OCI-LY1 (cell line): Measurements from ENCODE around the gene KIZ.

Experiments used
- H2AFZ ChIP-seq: fragments of 200-600 bp; sonication (generic), shearing (Covaris generic); 2 replicates; pipeline ENCODE4 v1.6.0; 2014; ENCODE audit warnings: antibody characterized with exemption, mild to moderate bottlenecking, low read length
- H3F3A ChIP-seq: fragments of 200-600 bp; sonication (generic), shearing (Covaris generic); 2 replicates; pipeline ENCODE4 v1.6.0; 2014; ENCODE audit warnings: mild to moderate bottlenecking, antibody characterized with exemption, low read length, moderate library complexity; ENCODE audit not compliant: insufficient read depth
- H3K27ac ChIP-seq: fragments of 200-600 bp; sonication (generic); 2 replicates; pipeline ENCODE4 v1.5.1; 2014; ENCODE audit warnings: low read length, mixed run types, mild to moderate bottlenecking, low read depth; ENCODE audit not compliant: poor library complexity, severe bottlenecking
- H3K27me3 ChIP-seq: fragments of 200-600 bp; sonication (generic); 2 replicates; pipeline ENCODE4 v1.6.0; 2014; ENCODE audit warnings: antibody characterized with exemption, mild to moderate bottlenecking, low read length, moderate library complexity; ENCODE audit not compliant: insufficient read depth
- H3K36me3 ChIP-seq: fragments of 200-600 bp; sonication (generic); 2 replicates; pipeline ENCODE4 v1.6.1; 2014; ENCODE audit warnings: mild to moderate bottlenecking, antibody characterized with exemption, low read length, moderate library complexity, mixed read lengths; ENCODE audit not compliant: insufficient read depth
- H3K4me1 ChIP-seq: fragments of 200-600 bp; sonication (generic); 2 replicates; pipeline ENCODE4 v1.5.1; 2014; ENCODE audit warnings: mild to moderate bottlenecking, low read length, moderate library complexity; ENCODE audit not compliant: insufficient read depth, severe bottlenecking
- H3K4me2 ChIP-seq: fragments of 200-600 bp; sonication (generic), shearing (Covaris generic); 2 replicates; pipeline ENCODE4 v1.6.1; 2014; ENCODE audit warnings: low read length
- H3K4me3 ChIP-seq: fragments of 200-600 bp; sonication (generic); 2 replicates; pipeline ENCODE4 v1.5.1; 2014; ENCODE audit warnings: low read length, low read depth, mild to moderate bottlenecking, mixed read lengths; ENCODE audit not compliant: poor library complexity, severe bottlenecking
- H3K79me2 ChIP-seq: fragments of 200-600 bp; shearing (Covaris generic); 2 replicates; pipeline ENCODE4 v1.6.1; 2016; ENCODE audit warnings: mixed run types, low read length, mixed read lengths; ENCODE audit not compliant: insufficient read depth
- H3K9ac ChIP-seq: fragments of 200-600 bp; sonication (generic), shearing (Covaris generic); 2 replicates; pipeline ENCODE4 v1.6.1; 2014; ENCODE audit warnings: mild to moderate bottlenecking, low read length, mixed read lengths
- H3K9me2 ChIP-seq: fragments of 200-600 bp; sonication (generic), shearing (Covaris generic); 2 replicates; pipeline ENCODE4 v1.6.1; 2014; ENCODE audit warnings: low read depth, mild to moderate bottlenecking, low read length, mixed read lengths
- H3K9me3 ChIP-seq: fragments of 200-600 bp; shearing (Covaris generic); 2 replicates; pipeline ENCODE4 v1.6.1; 2014; ENCODE audit warnings: low read length, mixed read lengths
- H4K20me1 ChIP-seq: fragments of 200-600 bp; sonication (generic), shearing (Covaris generic); 2 replicates; pipeline ENCODE4 v1.6.0; 2016; ENCODE audit warnings: mild to moderate bottlenecking, low read length; ENCODE audit not compliant: insufficient read depth
- EZH2 ChIP-seq: fragments of 200-600 bp; sonication (generic), shearing (Covaris generic); IDR thresholded peaks from 2 replicates; pipeline ENCODE4 v1.8.0; 2017; ENCODE audit warnings: borderline replicate concordance, mixed run types, mild to moderate bottlenecking, antibody characterized with exemption, low read length, moderate library complexity, mixed read lengths
- TF ChIP-seq, protein P1 (sequence below): fragments of 200-600 bp; sonication (generic), shearing (Covaris generic); IDR thresholded peaks from 2 replicates; pipeline ENCODE4 v1.5.1; 2017; ENCODE audit warnings: mild to moderate bottlenecking, antibody characterized with exemption, low read length, moderate library complexity, mixed read lengths

Gene KIZ

DNA sequence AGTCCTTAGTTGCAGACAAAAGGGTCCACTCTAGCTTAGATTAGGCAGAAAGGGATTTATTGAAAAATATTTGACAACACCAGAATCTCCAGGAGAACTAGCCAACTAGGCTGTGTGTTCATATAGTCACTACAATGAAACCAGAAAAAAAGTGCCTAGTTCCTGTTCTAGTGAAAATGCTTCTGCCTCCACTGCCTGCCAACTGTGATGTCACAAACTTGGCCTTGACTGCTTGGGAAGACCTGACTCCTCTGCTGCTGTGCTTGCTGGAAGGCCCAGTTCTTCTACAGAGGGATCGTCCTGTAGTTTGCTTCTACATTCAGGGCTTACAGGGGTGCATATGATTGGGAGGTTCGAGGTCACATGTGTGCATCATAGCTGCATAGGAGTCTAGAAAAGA is 136.9 kb downstream of the KIZ start:
- Histone ChIP-seq H3K9ac (no peak overlapping the region), H3K27me3 (peaks cover 8% of the 10 kb centered on the region; the same call in 1 of the 2 replicates), H3K9me2 (no peaks in the 10 kb centered on the region), H3K9me3 (no peaks in the 10 kb centered on the region), H3K4me3 (no peak overlapping the region), H3K4me1 (no peaks in the 10 kb centered on the region), H3K79me2 (no peaks in the 10 kb centered on the region), H3K27ac (no peak overlapping the region), H2AFZ (no peak overlapping the region), H3F3A (no peaks in the 10 kb centered on the region), H3K36me3 (no peaks in the 10 kb centered on the region), H3K4me2 (no peak overlapping the region), H4K20me1 (no peaks in the 10 kb centered on the region)
- TF ChIP-seq EZH2 = no peak
- TF ChIP-seq, protein P1, sequence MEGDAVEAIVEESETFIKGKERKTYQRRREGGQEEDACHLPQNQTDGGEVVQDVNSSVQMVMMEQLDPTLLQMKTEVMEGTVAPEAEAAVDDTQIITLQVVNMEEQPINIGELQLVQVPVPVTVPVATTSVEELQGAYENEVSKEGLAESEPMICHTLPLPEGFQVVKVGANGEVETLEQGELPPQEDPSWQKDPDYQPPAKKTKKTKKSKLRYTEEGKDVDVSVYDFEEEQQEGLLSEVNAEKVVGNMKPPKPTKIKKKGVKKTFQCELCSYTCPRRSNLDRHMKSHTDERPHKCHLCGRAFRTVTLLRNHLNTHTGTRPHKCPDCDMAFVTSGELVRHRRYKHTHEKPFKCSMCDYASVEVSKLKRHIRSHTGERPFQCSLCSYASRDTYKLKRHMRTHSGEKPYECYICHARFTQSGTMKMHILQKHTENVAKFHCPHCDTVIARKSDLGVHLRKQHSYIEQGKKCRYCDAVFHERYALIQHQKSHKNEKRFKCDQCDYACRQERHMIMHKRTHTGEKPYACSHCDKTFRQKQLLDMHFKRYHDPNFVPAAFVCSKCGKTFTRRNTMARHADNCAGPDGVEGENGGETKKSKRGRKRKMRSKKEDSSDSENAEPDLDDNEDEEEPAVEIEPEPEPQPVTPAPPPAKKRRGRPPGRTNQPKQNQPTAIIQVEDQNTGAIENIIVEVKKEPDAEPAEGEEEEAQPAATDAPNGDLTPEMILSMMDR = no peak

DNA sequence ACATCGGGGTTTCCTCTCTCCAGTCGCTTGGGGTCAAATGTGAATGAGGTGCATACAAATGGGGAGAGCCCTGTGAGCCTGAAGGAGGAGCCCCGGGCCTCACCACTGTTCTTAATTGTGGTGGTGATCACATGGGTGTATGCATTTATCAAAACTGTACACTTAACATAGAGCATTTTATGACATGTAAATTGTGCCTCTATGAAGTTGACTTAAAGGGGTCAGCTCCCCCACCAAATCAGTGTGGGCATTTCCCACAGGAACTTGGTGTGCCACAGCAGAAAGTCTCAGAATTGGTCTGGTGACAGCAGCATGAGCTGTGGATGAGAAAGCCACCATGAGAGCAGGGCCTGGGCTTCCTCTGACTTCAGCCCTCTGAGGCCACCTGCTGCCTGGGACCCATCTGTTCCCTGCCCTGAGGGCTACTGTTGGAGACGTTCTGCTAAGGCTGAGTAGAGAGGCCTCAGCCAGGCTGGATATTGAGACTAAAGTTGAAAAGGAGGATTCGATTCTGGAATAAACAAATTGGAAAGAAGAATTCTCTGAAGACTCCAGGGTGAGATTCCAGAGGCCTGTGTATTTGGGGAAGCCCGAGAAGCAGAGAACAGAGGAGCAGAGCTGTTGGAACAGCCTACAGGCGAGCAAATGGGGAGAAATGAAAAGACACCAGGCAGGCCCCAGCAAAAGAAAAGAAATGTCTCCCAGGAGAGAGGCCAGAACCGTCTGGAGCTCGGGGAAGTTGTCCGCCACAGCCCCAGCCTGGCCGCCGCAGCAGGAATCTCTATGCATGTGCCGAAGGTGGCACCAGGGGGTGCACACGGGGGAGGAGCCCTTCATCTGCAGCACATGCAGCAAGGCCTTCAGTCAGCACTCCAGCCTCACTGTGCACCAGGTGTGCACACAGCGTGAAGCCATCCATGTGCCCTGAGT is 139.6 kb downstream of the KIZ start:
- Histone ChIP-seq H3K9ac (no peak overlapping the region), H3K36me3 (no peaks in the 10 kb centered on the region), H3K9me2 (no peaks in the 10 kb centered on the region), H3K4me1 (no peaks in the 10 kb centered on the region), H3K27me3 (peaks cover 9% of the 10 kb centered on the region; the same call in 1 of the 2 replicates), H3K9me3 (no peaks in the 10 kb centered on the region), H2AFZ (no peak overlapping the region), H3K27ac (no peak overlapping the region), H3K4me3 (no peak overlapping the region), H4K20me1 (no peaks in the 10 kb centered on the region), H3F3A (no peaks in the 10 kb centered on the region), H3K4me2 (no peak overlapping the region), H3K79me2 (no peaks in the 10 kb centered on the region)
- TF ChIP-seq, protein P1 = no peak
- TF ChIP-seq EZH2 = no peak

DNA sequence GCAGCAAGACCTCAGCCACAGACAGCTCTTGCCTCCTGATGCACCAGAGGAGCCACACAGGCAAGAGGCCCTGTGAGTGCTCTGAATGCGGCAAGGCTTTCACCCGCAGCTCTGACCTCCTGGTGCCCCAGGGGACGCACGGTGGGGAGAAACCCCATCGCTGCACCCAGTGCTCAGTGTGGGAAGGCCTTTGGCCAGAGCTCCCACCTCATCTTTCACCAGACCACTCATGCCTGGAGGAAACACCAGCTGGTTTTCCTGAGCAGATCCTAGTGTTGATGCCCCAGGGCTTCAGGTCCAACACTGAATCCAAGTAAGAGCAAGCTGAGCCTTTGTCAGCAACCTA is 140.3 kb downstream of the KIZ start:
- no peak overlapping the region for H3K4me3 ChIP-seq
- no peaks in the 10 kb centered on the region for H3K79me2 ChIP-seq
- no peaks in the 10 kb centered on the region for H4K20me1 ChIP-seq
- no peak for TF ChIP-seq EZH2
- TF ChIP-seq, protein P1 = no peak
- no peaks in the 10 kb centered on the region for H3K9me3 ChIP-seq
- H3K4me2 ChIP-seq = no peak overlapping the region
- H3K27ac ChIP-seq = no peak overlapping the region
- peaks cover 9% of the 10 kb centered on the region; the same call in 1 of the 2 replicates for H3K27me3 ChIP-seq
- H3K4me1 ChIP-seq = no peaks in the 10 kb centered on the region
- no peak overlapping the region for H2AFZ ChIP-seq
- no peaks in the 10 kb centered on the region for H3K36me3 ChIP-seq
- H3K9ac ChIP-seq = no peak overlapping the region
- H3K9me2 ChIP-seq = no peaks in the 10 kb centered on the region
- H3F3A ChIP-seq = no peaks in the 10 kb centered on the region
